PC-9 (cell line): ENCODE data around the gene RGS9. TPM values are rescaled to one million over a fixed set of nuclear protein-coding genes. Genes with fewer than 3 reads are reported as not detected.

ENCODE experiments used
- BruUV-seq: library from RNA; stranded (reverse); fragments of 400-500 nt; replicated peaks from 2 replicates; lab custom pipeline; 2021; lab: Mats Ljungman, UMichigan
- CTCF ChIA-PET: fragments of 300-600 bp; sonication (Branson Sonifier 250); formaldehyde crosslinking; loops from one replicate; lab custom pipeline; 2022; ENCODE audit warnings: antibody characterized with exemption; lab: Charles Lee
- POLR2A ChIA-PET: fragments of 300-600 bp; sonication (Branson Sonifier 250); formaldehyde crosslinking; loops from one replicate; lab custom pipeline; 2022; ENCODE audit warnings: antibody characterized with exemption; ENCODE audit not compliant: unreplicated experiment; lab: Charles Lee
- DNase-seq, 2 experiments: peaks; one replicate each; pipeline versions ENCODE4 v3.0.0 to v3.0.0-alpha.2; 2015 to 2022; ENCODE audit warnings: mixed read lengths in 1 of 2
- H2AFZ ChIP-seq: fragments of 200-600 bp; sonication (generic); 2 replicates; pipeline ENCODE4 v1.8.1; 2017; ENCODE audit warnings: antibody characterized with exemption
- H3F3A ChIP-seq: fragments of 200-600 bp; sonication (generic); 2 replicates; pipeline ENCODE4 v1.8.1; 2017; ENCODE audit warnings: antibody characterized with exemption, mild to moderate bottlenecking, low read depth; ENCODE audit not compliant: insufficient read depth
- H3K27ac ChIP-seq: fragments of 200-600 bp; sonication (generic); 2 replicates; pipeline ENCODE4 v1.6.1; 2016; ENCODE audit warnings: mixed run types
- H3K27me3 ChIP-seq: fragments of 200-600 bp; sonication (generic); 2 replicates; pipeline ENCODE4 v1.6.1; 2016; ENCODE audit warnings: low read depth, mixed run types; ENCODE audit not compliant: insufficient read depth
- H3K36me3 ChIP-seq: fragments of 200-600 bp; sonication (generic); 2 replicates; pipeline ENCODE4 v1.6.1; 2016; ENCODE audit warnings: low read depth, mixed run types
- H3K4me1 ChIP-seq: fragments of 200-600 bp; sonication (generic); replicated peaks from 2 replicates; pipeline ENCODE4 v1.6.1; 2016; ENCODE audit warnings: mixed run types; ENCODE audit not compliant: insufficient read depth
- H3K4me2 ChIP-seq: fragments of 200-600 bp; sonication (generic); 2 replicates; pipeline ENCODE4 v1.6.1; 2017; ENCODE audit warnings: mixed run types
- H3K4me3 ChIP-seq: fragments of 200-600 bp; sonication (generic); 2 replicates; pipeline ENCODE4 v1.6.1; 2016; ENCODE audit warnings: mixed run types
- H3K79me2 ChIP-seq: fragments of 200-600 bp; sonication (generic); 2 replicates; pipeline ENCODE4 v1.6.1; 2017; ENCODE audit warnings: low read depth, mixed run types
- H3K9me2 ChIP-seq: fragments of 200-600 bp; sonication (generic); 2 replicates; pipeline ENCODE4 v1.8.1; 2017; ENCODE audit warnings: mild to moderate bottlenecking; ENCODE audit not compliant: insufficient read depth
- H3K9me3 ChIP-seq: fragments of 200-600 bp; sonication (generic); 2 replicates; pipeline ENCODE4 v1.8.1; 2016; ENCODE audit warnings: low read depth; ENCODE audit not compliant: insufficient read depth
- H4K20me1 ChIP-seq: fragments of 200-600 bp; sonication (generic); 2 replicates; pipeline ENCODE4 v1.8.1; 2017; ENCODE audit not compliant: insufficient read depth
- EZH2 ChIP-seq: fragments of 200-600 bp; sonication (generic); IDR thresholded peaks from 2 replicates; pipeline ENCODE4 v1.8.0; 2017; ENCODE audit warnings: antibody characterized with exemption, low read depth
- intact Hi-C: fragments of 100-400 bp; cut with micrococcal nuclease; formaldehyde crosslinking; loops from one replicate; pipeline ENCODE4 v1.10.0; 2022; ENCODE audit not compliant: unreplicated experiment
- total RNA-seq: library from RNA; stranded (reverse); gene quantifications from 2 replicates; pipeline ENCODE4 v1.2.3, GENCODE V29; 2021
- TF ChIP-seq, protein P1 (sequence below): fragments of 200-600 bp; sonication (generic); conservative IDR thresholded peaks from 2 replicates; pipeline ENCODE4 v1.6.1; 2017; ENCODE audit warnings: mixed run types, antibody characterized with exemption, mild to moderate bottlenecking, moderate library complexity

The RGS9 gene
- total RNA-seq, 1 experiment from 2014 or later: 6.1 TPM

DNA sequence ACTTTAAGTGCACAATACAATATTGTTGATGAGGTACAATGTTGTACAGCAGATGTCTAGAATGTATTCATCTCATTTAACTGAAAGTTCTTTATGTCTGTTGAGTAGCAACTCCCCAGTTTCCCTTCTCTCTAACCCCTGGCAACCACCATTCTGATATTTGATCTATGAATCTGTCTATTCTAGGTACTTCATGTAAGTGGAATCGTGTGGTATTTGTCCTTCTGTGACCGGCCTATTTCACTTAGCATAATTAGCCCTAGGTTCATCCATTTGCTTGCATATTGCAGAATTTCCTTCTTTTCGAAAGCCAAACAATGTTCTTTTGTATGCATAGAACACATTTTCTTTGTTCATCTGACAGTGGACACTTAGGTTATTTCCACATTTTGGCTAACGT, 10.8 kb downstream of the RGS9 start:
- BruUV-seq: no TSS peak
- intact Hi-C loops: no loop called here
- CTCF ChIA-PET: no interaction called here
- no peak overlapping the region for H3K27ac ChIP-seq
- TF ChIP-seq, protein P1, sequence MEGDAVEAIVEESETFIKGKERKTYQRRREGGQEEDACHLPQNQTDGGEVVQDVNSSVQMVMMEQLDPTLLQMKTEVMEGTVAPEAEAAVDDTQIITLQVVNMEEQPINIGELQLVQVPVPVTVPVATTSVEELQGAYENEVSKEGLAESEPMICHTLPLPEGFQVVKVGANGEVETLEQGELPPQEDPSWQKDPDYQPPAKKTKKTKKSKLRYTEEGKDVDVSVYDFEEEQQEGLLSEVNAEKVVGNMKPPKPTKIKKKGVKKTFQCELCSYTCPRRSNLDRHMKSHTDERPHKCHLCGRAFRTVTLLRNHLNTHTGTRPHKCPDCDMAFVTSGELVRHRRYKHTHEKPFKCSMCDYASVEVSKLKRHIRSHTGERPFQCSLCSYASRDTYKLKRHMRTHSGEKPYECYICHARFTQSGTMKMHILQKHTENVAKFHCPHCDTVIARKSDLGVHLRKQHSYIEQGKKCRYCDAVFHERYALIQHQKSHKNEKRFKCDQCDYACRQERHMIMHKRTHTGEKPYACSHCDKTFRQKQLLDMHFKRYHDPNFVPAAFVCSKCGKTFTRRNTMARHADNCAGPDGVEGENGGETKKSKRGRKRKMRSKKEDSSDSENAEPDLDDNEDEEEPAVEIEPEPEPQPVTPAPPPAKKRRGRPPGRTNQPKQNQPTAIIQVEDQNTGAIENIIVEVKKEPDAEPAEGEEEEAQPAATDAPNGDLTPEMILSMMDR: no peak
- no peak for TF ChIP-seq EZH2
- H3K4me3 ChIP-seq: no peak overlapping the region
- no peak overlapping the region for H2AFZ ChIP-seq
- peaks cover 4% of the 10 kb centered on the region; the same call in 1 of the 2 replicates for H3K27me3 ChIP-seq
- no peaks in the 10 kb centered on the region for H3K4me1 ChIP-seq
- H3K9me3 ChIP-seq: no peaks in the 10 kb centered on the region
- no peaks in the 10 kb centered on the region for H4K20me1 ChIP-seq
- DNase-seq: no peak
- POLR2A ChIA-PET: no interaction called here
- H3K79me2 ChIP-seq: no peaks in the 10 kb centered on the region
- no peak overlapping the region for H3K4me2 ChIP-seq
- H3K9me2 ChIP-seq: no peaks in the 10 kb centered on the region
- H3F3A ChIP-seq: no peaks in the 10 kb centered on the region
- H3K36me3 ChIP-seq: no peaks in the 10 kb centered on the region

DNA sequence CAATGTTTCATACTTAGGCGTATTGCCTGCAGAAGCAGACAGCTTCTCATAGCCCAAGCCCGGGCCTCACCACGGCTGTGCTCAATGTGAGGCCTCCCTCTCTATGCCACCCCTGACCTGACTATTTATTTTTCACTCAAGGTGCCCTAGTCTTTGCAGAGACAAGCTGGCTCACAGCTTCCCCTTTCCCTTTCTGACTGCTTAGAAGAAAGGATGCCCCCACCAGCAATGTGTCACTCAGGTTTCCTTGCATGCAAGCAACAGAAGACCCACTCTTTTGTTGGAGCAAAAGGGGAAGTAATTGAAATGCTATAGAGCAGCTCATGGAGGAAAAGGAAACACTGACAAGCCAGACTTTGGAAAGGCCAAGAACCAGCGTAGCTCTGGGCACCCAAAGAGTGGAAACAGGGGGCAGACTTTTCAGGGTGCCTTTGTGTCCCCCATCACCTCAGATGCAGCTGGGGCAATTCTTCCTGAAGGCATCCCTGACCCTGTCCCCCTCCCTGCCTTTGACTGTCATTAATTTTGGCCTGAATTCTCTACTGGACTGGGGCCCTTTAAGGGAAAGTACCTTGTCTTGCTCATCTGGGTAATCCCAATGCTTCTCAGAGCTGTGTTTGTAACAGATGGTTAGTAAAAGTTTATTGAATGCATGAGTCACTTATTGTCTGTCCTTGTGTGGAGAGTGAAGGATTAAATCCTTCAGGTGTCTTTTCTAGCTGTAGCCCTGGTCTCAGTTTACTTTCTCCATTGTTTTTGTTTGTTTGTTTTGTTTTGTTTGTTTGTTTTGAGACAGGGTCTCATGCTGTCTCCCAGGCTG, 17.8 kb downstream of the RGS9 start:
- TF ChIP-seq EZH2: no peak
- TF ChIP-seq, protein P1: no peak
- no TSS peak for BruUV-seq
- H3K27ac ChIP-seq: no peak overlapping the region
- H3F3A ChIP-seq: no peaks in the 10 kb centered on the region
- no peaks in the 10 kb centered on the region for H3K4me1 ChIP-seq
- no peaks in the 10 kb centered on the region for H4K20me1 ChIP-seq
- intact Hi-C loops: no loop called here
- H3K9me3 ChIP-seq: no peaks in the 10 kb centered on the region
- no peaks in the 10 kb centered on the region for H3K36me3 ChIP-seq
- no peak overlapping the region for H2AFZ ChIP-seq
- peaks cover 4% of the 10 kb centered on the region for H3K27me3 ChIP-seq
- H3K9me2 ChIP-seq: no peaks in the 10 kb centered on the region
- CTCF ChIA-PET: no interaction called here
- POLR2A ChIA-PET: no interaction called here
- no peak overlapping the region for H3K4me2 ChIP-seq
- H3K79me2 ChIP-seq: no peaks in the 10 kb centered on the region
- H3K4me3 ChIP-seq: no peak overlapping the region
- no peak for DNase-seq

DNA sequence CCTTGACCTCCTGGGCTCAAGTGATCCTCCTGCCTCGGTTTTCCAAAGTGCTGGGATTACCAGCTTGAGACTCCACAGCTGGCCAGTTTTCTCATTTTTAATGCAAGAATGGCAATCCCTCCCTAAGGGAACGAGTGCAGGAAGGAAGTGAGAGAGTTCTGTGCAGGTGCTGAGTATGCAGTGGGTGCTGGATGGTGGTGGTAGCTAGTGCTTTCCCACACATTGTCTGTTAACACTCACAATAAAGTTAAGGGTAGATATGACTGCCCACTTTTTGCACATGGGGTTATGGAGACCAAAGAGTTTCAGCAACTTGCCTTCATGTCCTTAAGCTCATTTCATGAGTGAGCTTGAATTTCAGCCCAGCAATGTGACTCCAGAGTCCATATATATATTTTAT, 18.5 kb downstream of the RGS9 start:
- no TSS peak for BruUV-seq
- Histone ChIP-seq H3K4me2 (no peak overlapping the region), H3K79me2 (no peaks in the 10 kb centered on the region), H2AFZ (no peak overlapping the region), H3K27me3 (peaks cover 3% of the 10 kb centered on the region), H3K27ac (no peak overlapping the region), H4K20me1 (no peaks in the 10 kb centered on the region), H3F3A (no peaks in the 10 kb centered on the region), H3K4me3 (no peak overlapping the region), H3K9me3 (no peaks in the 10 kb centered on the region), H3K4me1 (no peaks in the 10 kb centered on the region), H3K9me2 (no peaks in the 10 kb centered on the region), H3K36me3 (no peaks in the 10 kb centered on the region)
- TF ChIP-seq EZH2: no peak
- TF ChIP-seq, protein P1: no peak
- CTCF ChIA-PET: no interaction called here
- intact Hi-C loops: no loop called here
- POLR2A ChIA-PET: no interaction called here
- DNase-seq: no peak
